Endothelial cell (in vitro differentiated cells): ENCODE measurements around the gene C1RL. TPM values are rescaled to one million over a fixed set of nuclear protein-coding genes. Genes with fewer than 3 reads are reported as not detected.

ENCODE experiments used
- DNase-seq: peaks from one replicate; pipeline ENCODE4 v3.0.0; 2021; ENCODE audit warnings: low spot score
- H3K27ac Mint-ChIP-seq: one replicate; pipeline ENCODE4 v1.8.0; 2021; ENCODE audit warnings: mixed read lengths, inconsistent platforms; ENCODE audit not compliant: unreplicated experiment
- H3K27me3 Mint-ChIP-seq: one replicate; pipeline ENCODE4 v1.8.0; 2021; ENCODE audit warnings: mild to moderate bottlenecking, moderate library complexity, mixed read lengths, inconsistent platforms; ENCODE audit not compliant: unreplicated experiment
- H3K36me3 Mint-ChIP-seq: one replicate; pipeline ENCODE4 v1.8.0; 2021; ENCODE audit warnings: mild to moderate bottlenecking, low read depth, mixed read lengths, inconsistent platforms; ENCODE audit not compliant: unreplicated experiment
- H3K4me1 Mint-ChIP-seq: one replicate; pipeline ENCODE4 v1.8.0; 2021; ENCODE audit warnings: mild to moderate bottlenecking, mixed read lengths, inconsistent platforms; ENCODE audit not compliant: unreplicated experiment
- H3K4me3 Mint-ChIP-seq: one replicate; pipeline ENCODE4 v1.8.0; 2021; ENCODE audit warnings: mild to moderate bottlenecking, mixed read lengths, inconsistent platforms; ENCODE audit not compliant: unreplicated experiment
- H3K9me3 Mint-ChIP-seq: one replicate; pipeline ENCODE4 v1.8.0; 2021; ENCODE audit warnings: mixed read lengths, inconsistent platforms; ENCODE audit not compliant: unreplicated experiment
- total RNA-seq: library from RNA; stranded (reverse); fragmentation: NEBNext Ultra II Directional; extraction: Animal tissue kit (Norgen Biotek cat#: 25700); gene quantifications from one replicate; pipeline ENCODE4 v1.2.1, GENCODE V29; 2021; ENCODE audit not compliant: unreplicated experiment
- TF ChIP-seq, protein P1 (sequence below): fragments of 200-600 bp; sonication (generic); IDR thresholded peaks from one replicate; pipeline ENCODE4 v1.5.0; 2021; ENCODE audit warnings: antibody characterized with exemption; ENCODE audit not compliant: unreplicated experiment

C1RL gene
- total RNA-seq, 1 donor from 2014 or later = 62.3 TPM

DNA sequence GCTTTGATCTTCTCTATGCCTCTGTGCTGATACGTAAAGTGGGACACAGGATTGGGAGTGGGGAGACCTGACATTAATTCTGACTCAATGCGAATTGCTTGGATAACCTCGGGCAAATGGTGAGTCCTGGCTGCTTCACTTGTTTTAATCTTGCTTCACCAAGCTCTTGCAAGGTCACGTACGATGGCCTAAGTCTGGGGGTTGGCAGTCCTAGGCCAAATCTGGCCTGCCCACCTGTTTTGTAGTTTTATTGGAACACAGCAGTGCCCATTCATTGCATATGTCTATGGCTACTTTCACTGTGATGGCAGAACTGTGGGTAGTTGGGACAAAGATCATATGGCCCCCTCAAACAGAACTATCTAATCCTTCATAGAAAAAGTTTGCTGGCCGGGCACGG, 34.5 kb upstream of the C1RL start:
- Mint-ChIP-seq H3K27me3 (peaks cover 3% of the 10 kb centered on the region), H3K36me3 (peaks cover 53% of the 10 kb centered on the region), H3K4me1 (no peaks in the 10 kb centered on the region), H3K4me3 (no peak overlapping the region), H3K9me3 (no peaks in the 10 kb centered on the region), H3K27ac (no peak overlapping the region)
- DNase-seq = no peak
- TF ChIP-seq, protein P1, sequence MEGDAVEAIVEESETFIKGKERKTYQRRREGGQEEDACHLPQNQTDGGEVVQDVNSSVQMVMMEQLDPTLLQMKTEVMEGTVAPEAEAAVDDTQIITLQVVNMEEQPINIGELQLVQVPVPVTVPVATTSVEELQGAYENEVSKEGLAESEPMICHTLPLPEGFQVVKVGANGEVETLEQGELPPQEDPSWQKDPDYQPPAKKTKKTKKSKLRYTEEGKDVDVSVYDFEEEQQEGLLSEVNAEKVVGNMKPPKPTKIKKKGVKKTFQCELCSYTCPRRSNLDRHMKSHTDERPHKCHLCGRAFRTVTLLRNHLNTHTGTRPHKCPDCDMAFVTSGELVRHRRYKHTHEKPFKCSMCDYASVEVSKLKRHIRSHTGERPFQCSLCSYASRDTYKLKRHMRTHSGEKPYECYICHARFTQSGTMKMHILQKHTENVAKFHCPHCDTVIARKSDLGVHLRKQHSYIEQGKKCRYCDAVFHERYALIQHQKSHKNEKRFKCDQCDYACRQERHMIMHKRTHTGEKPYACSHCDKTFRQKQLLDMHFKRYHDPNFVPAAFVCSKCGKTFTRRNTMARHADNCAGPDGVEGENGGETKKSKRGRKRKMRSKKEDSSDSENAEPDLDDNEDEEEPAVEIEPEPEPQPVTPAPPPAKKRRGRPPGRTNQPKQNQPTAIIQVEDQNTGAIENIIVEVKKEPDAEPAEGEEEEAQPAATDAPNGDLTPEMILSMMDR = no peak

DNA sequence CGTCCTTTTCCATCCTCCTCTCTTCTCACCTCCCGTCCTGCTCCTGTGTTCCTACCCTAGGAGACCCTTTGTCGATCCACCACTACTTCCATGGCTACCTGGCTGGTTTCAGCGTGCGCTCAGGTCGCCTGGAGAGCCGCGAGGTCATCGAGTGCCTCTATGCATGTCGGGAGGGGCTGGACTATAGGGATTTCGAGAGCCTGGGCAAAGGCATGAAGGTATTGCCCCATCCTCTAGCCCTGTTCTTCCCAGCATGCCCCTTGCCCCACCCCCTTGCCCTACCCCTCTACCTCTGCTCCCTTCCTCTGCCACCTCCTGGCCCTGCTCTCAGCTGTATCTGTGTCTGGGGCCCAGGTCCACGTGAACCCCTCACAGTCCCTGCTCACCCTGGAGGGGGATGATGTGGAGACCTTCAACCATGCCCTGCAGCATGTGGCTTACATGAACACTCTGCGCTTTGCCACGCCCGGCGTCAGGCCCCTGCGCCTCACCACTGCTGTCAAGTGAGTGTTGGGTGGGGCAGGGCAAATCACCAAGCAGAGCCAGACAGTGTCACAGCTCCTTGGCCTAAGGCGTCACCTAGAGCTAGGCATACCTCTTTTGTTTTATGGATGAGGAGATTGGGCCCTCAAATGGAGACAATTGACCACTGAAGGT, 33.9 kb upstream of the C1RL start:
- no peak overlapping the region for H3K4me3 Mint-ChIP-seq
- DNase-seq = no peak
- TF ChIP-seq, protein P1 = no peak
- H3K9me3 Mint-ChIP-seq = no peaks in the 10 kb centered on the region
- no peaks in the 10 kb centered on the region for H3K4me1 Mint-ChIP-seq
- no peak overlapping the region for H3K27ac Mint-ChIP-seq
- H3K36me3 Mint-ChIP-seq = peaks cover 48% of the 10 kb centered on the region
- H3K27me3 Mint-ChIP-seq = peaks cover 3% of the 10 kb centered on the region

DNA sequence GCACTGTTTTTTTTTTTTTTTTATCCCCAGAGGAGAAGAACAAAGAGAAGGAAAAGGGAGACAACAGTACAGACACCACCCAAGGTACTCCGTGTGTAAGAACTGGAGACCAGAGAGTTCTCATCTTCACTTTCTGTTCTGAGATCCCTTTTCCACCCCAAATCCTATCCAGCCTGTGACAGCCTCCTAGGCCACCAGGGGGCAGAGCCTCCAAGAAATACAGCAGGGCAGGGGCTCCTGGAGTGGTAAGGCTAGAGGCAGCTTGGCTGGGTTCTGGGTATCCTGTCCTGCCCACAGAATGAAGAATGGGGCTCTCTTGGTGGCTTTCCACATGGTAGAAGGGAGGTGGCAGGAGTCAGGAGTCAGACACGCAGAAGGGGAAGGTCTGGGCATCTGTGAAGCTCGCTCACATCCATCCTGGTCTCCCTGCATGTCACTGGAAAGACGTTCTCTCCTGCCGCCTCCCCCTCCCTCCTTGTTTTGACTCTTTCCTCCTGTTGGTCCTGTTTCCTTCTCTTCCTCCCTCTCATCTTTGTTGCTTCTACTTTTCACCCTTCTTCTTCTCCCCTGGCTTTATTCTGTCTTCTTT, 33.1 kb upstream of the C1RL start:
- H3K27me3 Mint-ChIP-seq = peaks cover 3% of the 10 kb centered on the region
- peak overlapping the region; percentile 29 for H3K4me3 Mint-ChIP-seq
- TF ChIP-seq, protein P1 = peak; percentile 78
- no peaks in the 10 kb centered on the region for H3K9me3 Mint-ChIP-seq
- H3K36me3 Mint-ChIP-seq = peaks cover 53% of the 10 kb centered on the region
- peak overlapping the region; percentile 31 for H3K27ac Mint-ChIP-seq
- H3K4me1 Mint-ChIP-seq = no peaks in the 10 kb centered on the region
- DNase-seq = peak; percentile 79

DNA sequence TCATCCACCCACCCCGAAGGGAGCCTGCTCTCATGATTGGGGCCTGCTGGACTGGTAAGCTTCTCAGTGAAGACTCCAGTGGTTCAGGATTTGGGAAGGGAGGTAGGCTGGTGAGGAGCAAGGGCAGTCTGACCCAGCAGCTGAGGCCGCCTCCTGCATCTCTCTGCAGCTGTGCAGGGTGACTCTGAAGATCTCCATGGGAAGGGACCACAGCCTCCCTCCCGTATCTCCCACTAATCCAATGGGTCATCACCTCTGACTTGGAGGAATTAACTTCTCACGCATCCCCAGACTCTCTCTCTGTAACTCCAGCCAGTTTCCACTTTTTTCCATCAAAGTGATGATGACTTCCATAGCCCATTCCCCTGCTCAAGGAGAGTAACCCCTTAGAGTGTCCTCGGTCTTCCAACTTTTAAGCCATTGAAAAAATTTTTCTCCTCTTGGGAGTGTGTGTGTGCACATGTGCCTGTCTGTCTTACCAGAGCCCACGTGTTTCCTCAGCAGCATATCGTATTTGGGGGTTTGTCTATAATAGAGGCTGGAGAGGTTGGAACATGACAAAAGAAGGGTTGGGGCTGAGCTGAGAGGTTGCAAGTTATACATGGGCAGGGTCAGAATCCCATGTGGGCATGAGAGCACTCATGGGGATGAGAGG, 32.5 kb upstream of the C1RL start:
- Mint-ChIP-seq H3K27me3 (peaks cover 3% of the 10 kb centered on the region), H3K27ac (no peak overlapping the region), H3K4me1 (no peaks in the 10 kb centered on the region), H3K36me3 (peaks cover 56% of the 10 kb centered on the region), H3K9me3 (no peaks in the 10 kb centered on the region), H3K4me3 (peak overlapping the region; percentile 50)
- TF ChIP-seq, protein P1 = no peak
- no peak for DNase-seq

DNA sequence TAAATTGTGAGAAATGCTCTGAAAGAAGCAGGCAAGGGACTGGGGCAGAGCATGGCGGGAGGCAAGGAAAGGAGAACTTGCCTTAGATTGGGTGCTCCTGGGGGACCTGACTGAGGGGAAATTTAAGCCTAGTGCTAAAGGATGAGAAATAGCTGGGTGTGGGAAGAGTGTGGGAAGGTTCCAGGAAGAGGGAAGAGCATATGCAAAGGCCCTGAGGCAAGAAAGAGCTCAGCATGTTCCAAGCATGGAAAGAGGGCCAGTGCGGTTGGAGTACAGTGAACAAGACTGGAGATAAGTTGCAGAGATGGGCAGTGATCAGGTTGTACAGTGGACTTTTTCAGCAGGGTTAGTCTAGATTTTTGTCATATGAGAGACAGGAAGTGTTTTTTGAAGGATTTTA, 30.2 kb upstream of the C1RL start:
- Mint-ChIP-seq H3K36me3 (peaks cover 64% of the 10 kb centered on the region), H3K9me3 (no peaks in the 10 kb centered on the region), H3K4me3 (peak overlapping the region; percentile 27), H3K4me1 (no peaks in the 10 kb centered on the region), H3K27me3 (peaks cover 6% of the 10 kb centered on the region), H3K27ac (no peak overlapping the region)
- TF ChIP-seq, protein P1 = no peak
- no peak for DNase-seq
